ENCODE results near the gene CRHR1. TPM values are rescaled to one million over a fixed set of nuclear protein-coding genes. Genes with fewer than 3 reads are reported as not detected.

The CRHR1 gene
- total and polyA plus RNA-seq, 10 of the 15 experiments (the other 5 are each of a cell fraction or from before 2014, with no cell fraction given), result 0.08 TPM; not detected in 9

DNA sequence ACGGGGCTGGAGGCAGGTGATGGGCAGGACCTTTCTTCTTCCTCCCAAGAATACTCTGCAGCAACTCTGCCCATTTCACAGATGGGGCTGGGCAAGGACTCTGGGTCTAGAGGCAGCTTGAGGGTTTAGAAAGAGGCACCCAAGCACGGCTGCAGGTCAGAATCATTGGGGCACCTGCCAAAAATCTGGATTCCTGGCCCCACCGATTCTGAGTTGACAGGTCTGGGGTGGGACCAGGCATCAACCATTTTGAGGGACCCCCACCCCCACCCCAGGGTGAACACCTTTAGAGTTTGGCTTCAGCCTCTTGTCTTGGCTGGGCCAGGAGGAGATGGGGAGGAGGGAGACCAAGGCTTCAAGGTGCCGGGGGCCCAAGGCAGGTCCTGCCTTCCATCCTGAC, 65.9 kb downstream of the CRHR1 start:
- ChIA-PET RAD21 (ENCODE audit: unreplicated experiment) (no interaction called here), POLR2A (no interaction called here)
- intact Hi-C loops (cut with micrococcal nuclease; ENCODE audit: unreplicated experiment), result no loop called here

DNA sequence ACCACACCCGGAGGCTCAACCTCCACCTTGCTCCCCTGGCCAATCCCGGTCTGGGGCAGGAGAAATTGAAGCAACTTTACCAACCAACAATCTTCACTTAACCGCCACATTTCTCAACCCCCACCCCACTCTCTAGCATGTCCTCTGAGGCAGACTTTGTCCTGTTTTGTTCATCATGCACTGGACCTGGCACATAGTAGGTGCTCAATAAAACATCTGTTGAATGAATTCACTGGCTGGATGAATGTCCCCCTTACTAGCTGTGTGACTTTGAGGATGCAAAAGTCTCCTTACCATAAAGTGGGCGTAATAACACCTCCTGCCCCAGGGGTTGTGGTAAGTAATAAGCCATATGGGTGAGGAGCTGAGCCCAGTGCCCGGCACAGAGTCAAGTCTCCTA, 66.3 kb downstream of the CRHR1 start:
- in situ Hi-C loops (cut with MboI) (no loop called here), intact Hi-C loops (cut with micrococcal nuclease; ENCODE audit: unreplicated experiment) (no loop called here)
- H3K79me2 ChIP-seq (ENCODE audit: control insufficient read depth, insufficient read depth, low read length), result no peaks in the 10 kb centered on the region
- CTCF ChIA-PET, result interaction anchor here (3.1 kb wide), 1 partner anchor 210 kb away, joined by 15 read pairs; no protein-coding TSS in a partner anchor
- 23% methylated on average over 5 of the region's 5 CpGs for WGBS (ENCODE audit: insufficient coverage, insufficient replicate concordance, low lambda C conversion rate, missing lambda C conversion rate)
- H3K9me3 ChIP-seq (replicated peaks; ENCODE audit: control insufficient read depth, insufficient read depth, low read length), result no peaks in the 10 kb centered on the region
- SMC1A ChIA-PET (ENCODE audit: uncharacterized antibody, unreplicated experiment), result no interaction called here
- no peak for DNase-seq (ENCODE audit: low read depth, low spot score)
- no TSS peak for BruUV-seq (replicated peaks)
- no peaks in the 10 kb centered on the region; a peak in 1 of 4 replicates for H3K27me3 ChIP-seq (replicated peaks in 1 of 2; ENCODE audit: control insufficient read depth in 2 of 2, insufficient read depth in 2 of 2, low read length in 1 of 2)
- H3K4me2 ChIP-seq (ENCODE audit: control insufficient read depth, insufficient read depth), result no peak overlapping the region
- no peaks in the 10 kb centered on the region for H3K36me3 ChIP-seq (ENCODE audit: control insufficient read depth in 2 of 2, insufficient read depth in 2 of 2, low read length in 1 of 2)
- no peak overlapping the region for H3K27ac ChIP-seq (ENCODE audit: control insufficient read depth, insufficient read depth)
- H2AFZ ChIP-seq (ENCODE audit: control insufficient read depth, low read depth, low read length), result no peak overlapping the region
- ATAC-seq, result no peak
- no peak for FAIRE-seq
- no peaks in the 10 kb centered on the region for H3K4me1 ChIP-seq (ENCODE audit: control insufficient read depth, insufficient read depth, low read length)
- POLR2A ChIA-PET, result no interaction called here
- no peak overlapping the region for H3K9ac ChIP-seq (ENCODE audit: control insufficient read depth, insufficient read depth, low read length)
- no peaks in the 10 kb centered on the region for H4K20me1 ChIP-seq (ENCODE audit: control insufficient read depth, insufficient read depth)
- no peak overlapping the region for H3K4me3 ChIP-seq
- RAD21 ChIA-PET (ENCODE audit: unreplicated experiment), result no interaction called here
- TF ChIP-seq, protein P1, sequence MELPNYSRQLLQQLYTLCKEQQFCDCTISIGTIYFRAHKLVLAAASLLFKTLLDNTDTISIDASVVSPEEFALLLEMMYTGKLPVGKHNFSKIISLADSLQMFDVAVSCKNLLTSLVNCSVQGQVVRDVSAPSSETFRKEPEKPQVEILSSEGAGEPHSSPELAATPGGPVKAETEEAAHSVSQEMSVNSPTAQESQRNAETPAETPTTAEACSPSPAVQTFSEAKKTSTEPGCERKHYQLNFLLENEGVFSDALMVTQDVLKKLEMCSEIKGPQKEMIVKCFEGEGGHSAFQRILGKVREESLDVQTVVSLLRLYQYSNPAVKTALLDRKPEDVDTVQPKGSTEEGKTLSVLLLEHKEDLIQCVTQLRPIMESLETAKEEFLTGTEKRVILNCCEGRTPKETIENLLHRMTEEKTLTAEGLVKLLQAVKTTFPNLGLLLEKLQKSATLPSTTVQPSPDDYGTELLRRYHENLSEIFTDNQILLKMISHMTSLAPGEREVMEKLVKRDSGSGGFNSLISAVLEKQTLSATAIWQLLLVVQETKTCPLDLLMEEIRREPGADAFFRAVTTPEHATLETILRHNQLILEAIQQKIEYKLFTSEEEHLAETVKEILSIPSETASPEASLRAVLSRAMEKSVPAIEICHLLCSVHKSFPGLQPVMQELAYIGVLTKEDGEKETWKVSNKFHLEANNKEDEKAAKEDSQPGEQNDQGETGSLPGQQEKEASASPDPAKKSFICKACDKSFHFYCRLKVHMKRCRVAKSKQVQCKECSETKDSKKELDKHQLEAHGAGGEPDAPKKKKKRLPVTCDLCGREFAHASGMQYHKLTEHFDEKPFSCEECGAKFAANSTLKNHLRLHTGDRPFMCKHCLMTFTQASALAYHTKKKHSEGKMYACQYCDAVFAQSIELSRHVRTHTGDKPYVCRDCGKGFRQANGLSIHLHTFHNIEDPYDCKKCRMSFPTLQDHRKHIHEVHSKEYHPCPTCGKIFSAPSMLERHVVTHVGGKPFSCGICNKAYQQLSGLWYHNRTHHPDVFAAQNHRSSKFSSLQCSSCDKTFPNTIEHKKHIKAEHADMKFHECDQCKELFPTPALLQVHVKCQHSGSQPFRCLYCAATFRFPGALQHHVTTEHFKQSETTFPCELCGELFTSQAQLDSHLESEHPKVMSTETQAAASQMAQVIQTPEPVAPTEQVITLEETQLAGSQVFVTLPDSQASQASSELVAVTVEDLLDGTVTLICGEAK (IDR thresholded peaks at IDR 0.05; ENCODE audit: borderline replicate concordance), result no peak
- TF ChIP-seq RB1 (IDR thresholded peaks at IDR 0.05; ENCODE audit: borderline replicate concordance) (no peak), SUZ12 (IDR thresholded peaks at IDR 0.05; ENCODE audit: unreplicated experiment) (no peak), RAD21 (IDR thresholded peaks at IDR 0.05; ENCODE audit: insufficient read depth, low read depth, low read length) (no peak), WRNIP1 (IDR thresholded peaks at IDR 0.05; ENCODE audit: borderline replicate concordance, low read depth, low read length) (no peak)
- TF ChIP-seq, protein P2, sequence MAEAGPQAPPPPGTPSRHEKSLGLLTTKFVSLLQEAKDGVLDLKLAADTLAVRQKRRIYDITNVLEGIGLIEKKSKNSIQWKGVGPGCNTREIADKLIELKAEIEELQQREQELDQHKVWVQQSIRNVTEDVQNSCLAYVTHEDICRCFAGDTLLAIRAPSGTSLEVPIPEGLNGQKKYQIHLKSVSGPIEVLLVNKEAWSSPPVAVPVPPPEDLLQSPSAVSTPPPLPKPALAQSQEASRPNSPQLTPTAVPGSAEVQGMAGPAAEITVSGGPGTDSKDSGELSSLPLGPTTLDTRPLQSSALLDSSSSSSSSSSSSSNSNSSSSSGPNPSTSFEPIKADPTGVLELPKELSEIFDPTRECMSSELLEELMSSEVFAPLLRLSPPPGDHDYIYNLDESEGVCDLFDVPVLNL (IDR thresholded peaks at IDR 0.05; ENCODE audit: low read depth, low read length), result no peak
- TF ChIP-seq, protein P3, sequence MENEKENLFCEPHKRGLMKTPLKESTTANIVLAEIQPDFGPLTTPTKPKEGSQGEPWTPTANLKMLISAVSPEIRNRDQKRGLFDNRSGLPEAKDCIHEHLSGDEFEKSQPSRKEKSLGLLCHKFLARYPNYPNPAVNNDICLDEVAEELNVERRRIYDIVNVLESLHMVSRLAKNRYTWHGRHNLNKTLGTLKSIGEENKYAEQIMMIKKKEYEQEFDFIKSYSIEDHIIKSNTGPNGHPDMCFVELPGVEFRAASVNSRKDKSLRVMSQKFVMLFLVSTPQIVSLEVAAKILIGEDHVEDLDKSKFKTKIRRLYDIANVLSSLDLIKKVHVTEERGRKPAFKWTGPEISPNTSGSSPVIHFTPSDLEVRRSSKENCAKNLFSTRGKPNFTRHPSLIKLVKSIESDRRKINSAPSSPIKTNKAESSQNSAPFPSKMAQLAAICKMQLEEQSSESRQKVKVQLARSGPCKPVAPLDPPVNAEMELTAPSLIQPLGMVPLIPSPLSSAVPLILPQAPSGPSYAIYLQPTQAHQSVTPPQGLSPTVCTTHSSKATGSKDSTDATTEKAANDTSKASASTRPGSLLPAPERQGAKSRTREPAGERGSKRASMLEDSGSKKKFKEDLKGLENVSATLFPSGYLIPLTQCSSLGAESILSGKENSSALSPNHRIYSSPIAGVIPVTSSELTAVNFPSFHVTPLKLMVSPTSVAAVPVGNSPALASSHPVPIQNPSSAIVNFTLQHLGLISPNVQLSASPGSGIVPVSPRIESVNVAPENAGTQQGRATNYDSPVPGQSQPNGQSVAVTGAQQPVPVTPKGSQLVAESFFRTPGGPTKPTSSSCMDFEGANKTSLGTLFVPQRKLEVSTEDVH (IDR thresholded peaks at IDR 0.05; ENCODE audit: low read depth, partially characterized antibody), result no peak

More for the DNA sequence above, 65.9 kb downstream of the CRHR1 start:
- H3K27ac ChIP-seq (ENCODE audit: control insufficient read depth, insufficient read depth), result no peak overlapping the region
- H3K27me3 ChIP-seq (replicated peaks in 1 of 2; ENCODE audit: control insufficient read depth in 2 of 2, insufficient read depth in 2 of 2, low read length in 1 of 2), result no peaks in the 10 kb centered on the region; a peak in 1 of 4 replicates
- SMC1A ChIA-PET (ENCODE audit: uncharacterized antibody, unreplicated experiment), result no interaction called here
- FAIRE-seq (no peak), ATAC-seq (no peak), DNase-seq (ENCODE audit: low read depth, low spot score) (no peak)
- BruUV-seq (replicated peaks), result no TSS peak
- H3K4me2 ChIP-seq (ENCODE audit: control insufficient read depth, insufficient read depth), result no peak overlapping the region
- CTCF ChIA-PET, result interaction anchor here (1.6 to 3.1 kb wide), 2 partner anchors 11 to 210 kb away, joined by 3 to 15 read pairs; no protein-coding TSS in a partner anchor
- H3K4me1 ChIP-seq (ENCODE audit: control insufficient read depth, insufficient read depth, low read length), result no peaks in the 10 kb centered on the region
- no peak overlapping the region for H3K4me3 ChIP-seq
- no peaks in the 10 kb centered on the region for H4K20me1 ChIP-seq (ENCODE audit: control insufficient read depth, insufficient read depth)
- H3K9me3 ChIP-seq (replicated peaks; ENCODE audit: control insufficient read depth, insufficient read depth, low read length), result no peaks in the 10 kb centered on the region
- H3K36me3 ChIP-seq (ENCODE audit: control insufficient read depth in 2 of 2, insufficient read depth in 2 of 2, low read length in 1 of 2), result no peaks in the 10 kb centered on the region
- no peaks in the 10 kb centered on the region for H3K79me2 ChIP-seq (ENCODE audit: control insufficient read depth, insufficient read depth, low read length)
- in situ Hi-C loops (cut with MboI), result no loop called here
- no peak overlapping the region for H2AFZ ChIP-seq (ENCODE audit: control insufficient read depth, low read depth, low read length)
- TF ChIP-seq LARP7 (IDR thresholded peaks at IDR 0.05), result no peak
- WGBS (ENCODE audit: insufficient coverage, insufficient replicate concordance, low lambda C conversion rate, missing lambda C conversion rate), result 23% methylated on average over 4 of the region's 4 CpGs
- H3K9ac ChIP-seq (ENCODE audit: control insufficient read depth, insufficient read depth, low read length), result no peak overlapping the region

Measured in GM12878 (cell line).